ENCODE results near the gene WIPF2. TPM values are rescaled to one million over a fixed set of nuclear protein-coding genes. Genes with fewer than 3 reads are reported as not detected.
"Not testable (repeated sequence)": the region's sequence is repeated elsewhere in the genome, so short reads cannot be mapped to it uniquely, and the experiment has no call there.

WIPF2 gene
- polyA plus RNA-seq, 4 donors = 12.5 to 22.9 (median 14.0) TPM

GRCh38 chr17:40198576-40198975, 20.5 kb upstream of the WIPF2 start:
- DNase-seq (no peak), FAIRE-seq (no peak)
- WGBS, 3 donors = 87 to 93% (median 90%) methylated on average over 5 of the region's 5 CpGs
- peaks cover 0 to 10% (median 4%) of the 10 kb centered on the region in 3 donors for H3K36me3 ChIP-seq (ENCODE audit: control insufficient read depth in 3 of 3, insufficient read depth in 2 of 3, low read depth in 1 of 3, low read length in 3 of 3)
- H3K9me3 ChIP-seq (ENCODE audit: control insufficient read depth in 2 of 2, insufficient read depth in 1 of 2, low read depth in 1 of 2, low read length in 1 of 2) = peaks cover 0 to 3% of the 10 kb centered on the region in 2 donors
- no peak overlapping the region for H3K27ac ChIP-seq (ENCODE audit: low read depth in 1 of 3, low read length in 2 of 3)
- no peak overlapping the region for H3K4me3 ChIP-seq (ENCODE audit: low read depth in 1 of 3, low read length in 3 of 3)
- no peaks in the 10 kb centered on the region for H3K27me3 ChIP-seq (ENCODE audit: control insufficient read depth in 3 of 3, insufficient read depth in 3 of 3, low read length in 3 of 3)
- H3K4me1 ChIP-seq (ENCODE audit: control insufficient read depth in 3 of 3, insufficient read depth in 2 of 3, low read depth in 1 of 3, low read length in 2 of 3) = peaks cover 0 to 3% (median 0%) of the 10 kb centered on the region in 3 donors

- peaks cover 0 to 3% of the 10 kb centered on the region in 2 donors for H3K9me3 ChIP-seq (ENCODE audit: control insufficient read depth in 2 of 2, insufficient read depth in 1 of 2, low read depth in 1 of 2, low read length in 1 of 2)
- DNase-seq = peak in 1 of 2 donors; percentile 82
- no peaks in the 10 kb centered on the region for H3K36me3 ChIP-seq (ENCODE audit: control insufficient read depth in 3 of 3, insufficient read depth in 2 of 3, low read depth in 1 of 3, low read length in 3 of 3)
- peaks cover 0 to 3% (median 0%) of the 10 kb centered on the region in 3 donors for H3K4me1 ChIP-seq (ENCODE audit: control insufficient read depth in 3 of 3, insufficient read depth in 2 of 3, low read depth in 1 of 3, low read length in 2 of 3)
- H3K27ac ChIP-seq (ENCODE audit: low read depth in 1 of 3, low read length in 2 of 3) = peak overlapping the region in 2 of 3 donors; percentile 41 to 63
- 31 to 53% (median 42%) methylated on average over 4 of the region's 4 CpGs for WGBS, 3 donors
- H3K27me3 ChIP-seq (ENCODE audit: control insufficient read depth in 3 of 3, insufficient read depth in 3 of 3, low read length in 3 of 3) = no peaks in the 10 kb centered on the region
- FAIRE-seq = no peak
- no peak overlapping the region for H3K4me3 ChIP-seq (ENCODE audit: low read depth in 1 of 3, low read length in 3 of 3)
Measured at GRCh38 chr17:40203131-40203530, 16.0 kb upstream of the WIPF2 start.

GRCh38 chr17:40206193-40206592, 12.9 kb upstream of the WIPF2 start:
- 85 to 93% (median 90%) methylated on average over 8 of the region's 8 CpGs for WGBS, 3 donors
- H3K27me3 ChIP-seq (ENCODE audit: control insufficient read depth in 3 of 3, insufficient read depth in 3 of 3, low read length in 3 of 3); FAIRE-seq; H3K4me1 ChIP-seq (ENCODE audit: control insufficient read depth in 3 of 3, insufficient read depth in 2 of 3, low read depth in 1 of 3, low read length in 2 of 3); H3K27ac ChIP-seq (ENCODE audit: low read depth in 1 of 3, low read length in 2 of 3); H3K36me3 ChIP-seq (ENCODE audit: control insufficient read depth in 3 of 3, insufficient read depth in 2 of 3, low read depth in 1 of 3, low read length in 3 of 3); H3K4me3 ChIP-seq (ENCODE audit: low read depth in 1 of 3, low read length in 3 of 3); DNase-seq; H3K9me3 ChIP-seq (ENCODE audit: control insufficient read depth in 2 of 2, insufficient read depth in 1 of 2, low read depth in 1 of 2, low read length in 1 of 2): not testable (repeated sequence)

GRCh38 chr17:40209404-40210093, 9.6 kb upstream of the WIPF2 start:
- 69 to 84% (median 77%) methylated on average over 2 of the region's 2 CpGs for WGBS, 3 donors
- DNase-seq = no peak
- H3K36me3 ChIP-seq (ENCODE audit: control insufficient read depth in 3 of 3, insufficient read depth in 2 of 3, low read depth in 1 of 3, low read length in 3 of 3) = no peaks in the 10 kb centered on the region
- no peaks in the 10 kb centered on the region for H3K27me3 ChIP-seq (ENCODE audit: control insufficient read depth in 3 of 3, insufficient read depth in 3 of 3, low read length in 3 of 3)
- H3K4me1 ChIP-seq (ENCODE audit: control insufficient read depth in 3 of 3, insufficient read depth in 2 of 3, low read depth in 1 of 3, low read length in 2 of 3) = no peaks in the 10 kb centered on the region
- no peak overlapping the region for H3K4me3 ChIP-seq (ENCODE audit: low read depth in 1 of 3, low read length in 3 of 3)
- no peak for FAIRE-seq
- H3K27ac ChIP-seq (ENCODE audit: low read depth in 1 of 3, low read length in 2 of 3) = no peak overlapping the region
- no peaks in the 10 kb centered on the region for H3K9me3 ChIP-seq (ENCODE audit: control insufficient read depth in 2 of 2, insufficient read depth in 1 of 2, low read depth in 1 of 2, low read length in 1 of 2)

GRCh38 chr17:40213914-40214313, 5.2 kb upstream of the WIPF2 start:
- not testable (repeated sequence) for DNase-seq; H3K27me3 ChIP-seq (ENCODE audit: control insufficient read depth in 3 of 3, insufficient read depth in 3 of 3, low read length in 3 of 3); FAIRE-seq; H3K36me3 ChIP-seq (ENCODE audit: control insufficient read depth in 3 of 3, insufficient read depth in 2 of 3, low read depth in 1 of 3, low read length in 3 of 3); H3K4me1 ChIP-seq (ENCODE audit: control insufficient read depth in 3 of 3, insufficient read depth in 2 of 3, low read depth in 1 of 3, low read length in 2 of 3); H3K9me3 ChIP-seq (ENCODE audit: control insufficient read depth in 2 of 2, insufficient read depth in 1 of 2, low read depth in 1 of 2, low read length in 1 of 2); H3K27ac ChIP-seq (ENCODE audit: low read depth in 1 of 3, low read length in 2 of 3); H3K4me3 ChIP-seq (ENCODE audit: low read depth in 1 of 3, low read length in 3 of 3)
- 84 to 88% (median 86%) methylated on average over 6 of the region's 6 CpGs for WGBS, 3 donors

GRCh38 chr17:40218006-40218739, 931 bp upstream of the WIPF2 start:
- H3K9me3 ChIP-seq (ENCODE audit: control insufficient read depth in 2 of 2, insufficient read depth in 1 of 2, low read depth in 1 of 2, low read length in 1 of 2) = no peaks in the 10 kb centered on the region
- DNase-seq (no peak), FAIRE-seq (no peak)
- 78 to 81% (median 80%) methylated on average over 7 of the region's 7 CpGs for WGBS, 3 donors
- no peaks in the 10 kb centered on the region for H3K27me3 ChIP-seq (ENCODE audit: control insufficient read depth in 3 of 3, insufficient read depth in 3 of 3, low read length in 3 of 3)
- H3K4me3 ChIP-seq (ENCODE audit: low read depth in 1 of 3, low read length in 3 of 3) = peak overlapping the region in 1 of 3 donors; percentile 97
- H3K4me1 ChIP-seq (ENCODE audit: control insufficient read depth in 3 of 3, insufficient read depth in 2 of 3, low read depth in 1 of 3, low read length in 2 of 3) = peaks cover 0 to 9% (median 0%) of the 10 kb centered on the region in 3 donors
- peaks cover 0 to 2% (median 0%) of the 10 kb centered on the region in 3 donors for H3K36me3 ChIP-seq (ENCODE audit: control insufficient read depth in 3 of 3, insufficient read depth in 2 of 3, low read depth in 1 of 3, low read length in 3 of 3)
- H3K27ac ChIP-seq (ENCODE audit: low read depth in 1 of 3, low read length in 2 of 3) = peak overlapping the region in 2 of 3 donors; percentile 94 to 95

- H3K4me1 ChIP-seq (ENCODE audit: control insufficient read depth in 3 of 3, insufficient read depth in 2 of 3, low read depth in 1 of 3, low read length in 2 of 3) = peaks cover 0 to 9% (median 0%) of the 10 kb centered on the region in 3 donors
- no peak for FAIRE-seq
- WGBS, 3 donors = 2 to 3% (median 2%) methylated on average over 24 of the region's 24 CpGs
- H3K4me3 ChIP-seq (ENCODE audit: low read depth in 1 of 3, low read length in 3 of 3) = peak overlapping the region; percentile 74 to 97 (median 85)
- peaks cover 0 to 2% (median 0%) of the 10 kb centered on the region in 3 donors for H3K36me3 ChIP-seq (ENCODE audit: control insufficient read depth in 3 of 3, insufficient read depth in 2 of 3, low read depth in 1 of 3, low read length in 3 of 3)
- no peaks in the 10 kb centered on the region for H3K27me3 ChIP-seq (ENCODE audit: control insufficient read depth in 3 of 3, insufficient read depth in 3 of 3, low read length in 3 of 3)
- no peaks in the 10 kb centered on the region for H3K9me3 ChIP-seq (ENCODE audit: control insufficient read depth in 2 of 2, insufficient read depth in 1 of 2, low read depth in 1 of 2, low read length in 1 of 2)
- peak; percentile 40 to 69 for DNase-seq
- peak overlapping the region; percentile 6 to 95 (median 73) for H3K27ac ChIP-seq (ENCODE audit: low read depth in 1 of 3, low read length in 2 of 3)
Measured at GRCh38 chr17:40219594-40220338, 662 bp downstream of the WIPF2 start.

Data from small intestine (tissue), 7 donors.